GM19099 (cell line): ENCODE results near the gene SNTA1.

Experiments
- POLR2A ChIP-seq: IDR thresholded peaks from 3 replicates; pipeline ENCODE4 v1.6.1; 2011; ENCODE audit warnings: low read depth; ENCODE audit not compliant: insufficient read length; ENCODE audit errors: extremely low read depth

The SNTA1 gene

DNA sequence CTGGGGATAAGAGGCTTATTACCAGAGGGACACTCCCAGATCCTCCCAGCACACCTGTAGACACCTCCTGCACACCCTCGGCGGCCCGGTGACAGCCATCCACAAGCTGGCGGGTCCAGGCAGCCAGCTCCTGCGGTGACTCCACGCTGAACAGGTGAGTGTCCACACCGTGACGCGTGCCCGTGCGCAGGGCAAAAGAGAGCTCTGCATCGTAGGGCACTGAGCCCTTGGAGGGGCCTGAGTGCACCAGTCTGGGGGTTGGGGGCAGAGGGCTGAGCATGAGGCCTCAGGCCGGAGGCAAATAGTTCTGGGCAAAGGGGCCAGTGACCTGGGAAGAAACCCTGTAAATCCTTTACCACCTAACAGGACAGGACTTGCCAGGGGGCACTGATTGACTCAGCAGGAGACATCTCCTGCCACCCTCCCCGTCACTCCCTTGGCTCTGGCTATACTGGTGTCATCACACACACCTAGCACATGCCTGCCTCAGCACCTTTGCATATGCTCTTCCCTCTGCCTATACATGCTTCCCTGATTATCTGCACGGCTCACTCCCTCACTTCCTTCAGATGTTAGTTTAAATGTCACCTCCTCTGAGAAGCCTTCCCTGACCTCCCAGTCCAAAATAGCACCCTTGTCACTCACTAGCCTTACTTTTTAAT lies 33.4 kb downstream of the SNTA1 start:
- TF ChIP-seq POLR2A = no peak

DNA sequence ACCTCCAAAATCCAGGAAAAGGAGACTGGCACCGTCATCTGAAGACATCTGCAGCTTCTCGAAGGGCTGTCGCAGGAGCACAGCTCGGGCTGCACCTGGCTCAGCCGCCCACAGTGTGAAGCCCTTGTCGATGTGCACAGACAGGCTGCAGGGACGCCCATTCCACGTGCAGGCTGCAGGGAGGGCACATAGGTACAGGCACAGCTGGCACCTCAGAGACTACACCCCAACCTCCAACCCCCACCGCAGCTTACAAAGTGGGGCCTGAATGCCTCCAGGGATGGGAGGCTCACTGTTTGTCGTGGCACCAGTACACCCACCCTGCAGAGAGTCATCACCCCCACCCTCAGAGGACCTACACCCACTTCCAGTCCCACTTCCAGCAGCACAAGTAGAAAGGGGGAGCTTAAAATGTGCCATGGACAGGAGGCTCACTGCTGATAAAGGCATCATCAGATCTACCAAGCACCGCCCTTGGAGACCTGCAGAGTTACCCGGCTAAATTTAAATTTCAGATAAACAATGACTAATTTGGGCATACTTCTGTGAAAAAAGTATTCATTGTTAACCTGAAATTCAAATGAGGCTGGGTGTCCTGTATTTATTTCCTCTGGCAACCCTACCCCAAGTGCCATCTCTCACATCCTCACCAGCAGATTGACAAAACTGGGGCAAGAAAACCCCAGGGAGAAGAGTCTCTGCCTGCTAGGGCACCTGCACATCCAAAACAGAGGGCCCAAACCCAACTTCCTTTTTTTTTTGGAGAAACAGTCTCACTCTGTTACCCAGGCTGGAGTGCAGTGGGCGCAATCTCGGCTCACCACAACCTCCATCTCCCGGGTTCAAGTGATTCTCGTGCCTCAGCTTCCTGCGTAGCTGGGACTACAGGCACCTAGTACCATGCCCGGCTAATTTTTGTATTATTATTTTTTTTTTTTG lies 34.6 kb downstream of the SNTA1 start:
- TF ChIP-seq POLR2A = no peak

DNA sequence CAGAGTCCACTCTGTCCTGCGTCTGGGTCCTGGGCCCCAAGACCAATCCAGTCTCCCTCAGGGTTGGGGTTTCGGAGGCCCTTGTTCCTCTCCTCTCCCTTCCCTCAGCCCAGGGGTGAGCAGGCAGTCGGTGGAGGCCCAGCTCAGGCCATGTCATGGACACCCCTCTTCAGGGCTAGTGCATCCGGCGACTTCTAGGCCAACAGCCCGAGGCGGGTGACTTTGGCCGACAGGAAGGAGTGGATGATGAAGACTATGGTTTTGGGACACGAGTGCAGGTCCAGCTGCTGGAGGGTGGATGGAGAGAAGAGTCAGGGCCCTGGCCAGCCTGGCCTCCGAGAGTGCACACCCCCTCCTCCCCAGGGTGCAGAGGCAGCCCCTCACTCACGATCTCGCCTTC lies 35.2 kb downstream of the SNTA1 start:
- no peak for TF ChIP-seq POLR2A

DNA sequence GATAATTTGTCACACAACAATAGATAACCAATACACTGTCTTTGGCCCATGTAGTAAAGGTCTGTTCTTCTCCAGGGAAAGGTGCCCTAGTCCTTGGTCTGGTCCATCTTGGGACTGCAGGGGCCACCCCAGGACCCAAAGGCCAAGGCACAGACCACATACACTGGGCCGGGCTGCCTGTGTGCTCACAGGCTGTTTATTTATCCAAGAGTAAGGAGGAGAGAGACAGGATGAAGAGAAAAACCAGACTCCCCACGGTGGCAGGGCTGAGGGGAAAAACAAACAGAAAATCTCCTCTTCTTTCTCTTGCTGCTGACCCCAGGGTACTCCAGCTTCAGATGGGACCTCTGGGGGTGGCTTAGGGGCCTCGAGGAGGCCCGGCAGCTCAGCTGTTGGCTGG lies 35.8 kb downstream of the SNTA1 start:
- TF ChIP-seq POLR2A = no peak

DNA sequence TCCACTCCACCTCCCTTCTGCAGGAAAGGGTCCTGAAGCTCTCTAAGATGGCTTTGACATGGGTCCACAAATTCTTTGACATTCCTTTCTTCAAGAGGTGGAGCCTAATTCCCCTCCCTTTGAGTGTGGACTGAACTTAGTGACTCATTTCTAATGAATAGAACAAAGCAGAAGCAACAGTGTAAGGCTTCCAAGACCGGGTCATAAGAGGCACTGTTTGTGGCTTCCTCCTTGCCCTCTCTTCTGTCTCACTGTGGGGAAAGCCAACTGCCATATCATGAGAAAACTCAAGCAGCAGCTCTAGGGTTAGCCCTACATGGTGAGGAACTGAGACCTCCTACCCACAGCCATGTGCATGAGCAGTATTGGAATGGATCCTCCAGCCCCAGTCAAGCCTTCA lies 36.3 kb downstream of the SNTA1 start:
- no peak for TF ChIP-seq POLR2A

DNA sequence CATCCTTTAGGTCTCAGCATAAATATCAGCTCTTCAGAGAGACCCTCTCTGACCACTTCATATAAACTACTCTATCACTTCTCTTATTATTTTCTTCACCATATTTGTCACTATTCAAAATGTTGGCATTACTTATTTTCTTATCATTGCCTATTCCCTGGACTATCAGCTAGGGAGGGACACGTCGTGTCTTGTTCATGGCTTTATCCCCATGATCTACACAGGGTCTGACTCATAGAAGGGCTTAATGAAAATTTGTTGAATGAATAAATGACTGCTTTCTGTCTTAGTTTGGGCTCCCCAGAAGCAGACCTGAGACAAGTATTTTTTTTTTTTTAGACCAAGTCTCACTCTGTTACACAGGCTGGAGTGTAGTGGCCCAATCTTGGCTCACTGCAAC lies 39.3 kb downstream of the SNTA1 start:
- no peak for TF ChIP-seq POLR2A

DNA sequence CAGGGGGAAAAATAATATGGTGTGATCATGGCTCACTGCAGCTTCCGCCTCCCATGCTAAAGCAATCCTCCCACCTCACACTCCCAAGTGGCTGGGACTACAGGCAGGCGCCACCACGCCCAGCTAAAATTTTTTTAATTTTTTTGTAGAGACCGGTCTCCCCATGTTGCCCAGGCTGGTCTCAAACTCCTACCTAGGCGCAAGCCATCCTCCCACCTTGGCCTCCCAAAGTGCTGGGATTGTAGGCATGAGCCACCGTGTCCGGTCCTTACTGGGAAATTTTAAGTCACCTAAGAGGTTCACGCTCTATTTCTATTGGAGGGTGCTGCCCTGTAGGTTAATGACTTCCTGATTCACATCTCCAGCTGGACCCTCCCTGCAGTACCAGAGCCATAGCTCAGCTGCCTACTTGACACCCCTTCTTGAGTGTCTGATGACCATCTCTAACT lies 41.6 kb downstream of the SNTA1 start:
- no peak for TF ChIP-seq POLR2A

DNA sequence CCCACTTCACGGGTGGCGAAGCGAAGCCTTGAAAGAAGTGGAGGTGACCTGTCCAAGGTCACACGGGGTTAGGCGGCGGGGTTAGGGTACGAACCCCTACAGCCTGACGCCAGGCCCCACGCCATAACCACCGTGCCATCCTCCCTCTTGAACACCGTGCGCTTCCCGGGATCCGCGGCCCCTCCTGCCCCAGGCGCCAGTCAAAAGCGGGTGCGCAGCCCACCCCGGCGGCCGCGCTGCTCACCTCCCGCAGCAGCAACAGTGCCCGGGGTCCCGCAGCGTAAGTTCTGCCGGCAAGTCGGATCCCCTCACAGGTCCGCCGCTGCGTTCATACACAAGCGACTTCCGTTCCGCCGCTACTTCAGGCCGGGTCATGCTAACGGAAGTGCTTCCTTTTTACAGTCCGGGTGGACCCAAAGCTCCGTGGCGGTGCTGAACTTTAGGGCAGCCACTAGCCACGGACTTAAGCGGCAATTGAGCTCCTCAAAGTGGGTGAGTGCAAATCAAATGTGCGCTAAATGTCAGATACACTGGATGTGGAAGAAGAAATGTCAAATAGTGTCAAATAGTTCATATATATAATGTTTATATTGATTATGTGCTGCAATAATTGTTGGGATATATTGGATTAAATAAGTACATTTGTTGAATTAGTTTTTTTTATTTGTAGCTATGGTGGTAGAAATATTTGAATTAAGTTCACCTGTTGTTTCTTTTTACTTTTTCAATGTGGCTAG lies 42.2 kb downstream of the SNTA1 start, which contains the start of gene CDK5RAP1:
Gene CDK5RAP1, minus strand, starts transcription at position 336 of the 737 bp plus-strand sequence. CDS start 4,455 bp downstream, outside the sequence.
- peak; percentile 86 for TF ChIP-seq POLR2A

DNA sequence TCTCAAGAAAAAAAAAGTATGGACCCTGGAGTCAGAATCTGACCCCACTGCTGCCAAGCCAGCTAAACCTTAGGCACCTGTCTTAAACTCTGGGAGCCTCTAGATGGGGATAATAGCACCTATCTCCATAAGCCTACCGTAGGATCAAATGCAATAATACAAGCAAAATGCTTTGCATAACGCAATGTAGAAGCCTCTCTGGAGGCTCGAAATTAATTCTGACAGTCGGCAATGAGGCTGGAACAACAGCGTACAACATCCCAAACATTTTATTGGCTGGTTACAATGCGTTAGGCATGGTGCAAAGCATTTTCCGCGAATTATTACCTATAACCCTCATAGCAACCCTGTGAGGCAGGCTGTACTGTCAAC lies 42.8 kb downstream of the SNTA1 start:
- no peak for TF ChIP-seq POLR2A

DNA sequence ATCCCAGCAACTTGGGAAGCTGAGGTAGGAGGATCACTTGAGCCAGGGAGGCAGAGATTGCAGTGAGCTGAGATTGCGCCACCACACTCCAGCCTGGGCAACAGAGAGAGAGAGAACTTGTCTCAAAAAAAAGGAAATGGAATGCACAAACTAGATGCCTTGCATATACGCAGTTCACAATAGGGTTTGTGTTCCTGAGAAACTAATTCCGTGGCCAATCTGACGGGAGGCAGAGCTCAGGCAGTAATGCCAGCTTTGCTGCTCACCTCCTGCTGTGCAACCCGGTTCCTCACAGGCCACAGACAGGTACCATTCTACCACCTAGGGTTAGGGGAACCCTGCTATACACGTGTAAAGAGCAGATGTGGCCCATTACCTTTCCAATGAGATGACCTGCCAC lies 43.6 kb downstream of the SNTA1 start:
- no peak for TF ChIP-seq POLR2A

DNA sequence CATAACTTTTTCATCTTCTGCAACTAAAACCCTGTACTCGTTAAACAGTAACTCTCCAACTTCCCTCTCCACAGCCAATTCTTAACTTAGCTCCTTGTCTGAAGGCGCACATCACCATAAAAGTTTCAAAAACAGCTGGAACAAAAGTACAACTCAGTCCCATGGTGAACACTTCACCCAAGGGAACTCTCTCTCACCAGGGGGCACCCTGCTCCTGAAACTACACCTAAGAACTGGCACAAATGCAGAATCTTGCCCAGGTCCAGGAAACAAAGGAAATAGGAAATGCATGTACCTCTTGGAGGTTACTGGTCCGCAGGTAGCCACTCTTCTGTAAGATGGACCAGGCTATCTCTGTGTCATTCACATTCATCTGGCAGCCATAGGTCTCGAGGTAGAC lies 48.8 kb downstream of the SNTA1 start:
- no peak for TF ChIP-seq POLR2A

DNA sequence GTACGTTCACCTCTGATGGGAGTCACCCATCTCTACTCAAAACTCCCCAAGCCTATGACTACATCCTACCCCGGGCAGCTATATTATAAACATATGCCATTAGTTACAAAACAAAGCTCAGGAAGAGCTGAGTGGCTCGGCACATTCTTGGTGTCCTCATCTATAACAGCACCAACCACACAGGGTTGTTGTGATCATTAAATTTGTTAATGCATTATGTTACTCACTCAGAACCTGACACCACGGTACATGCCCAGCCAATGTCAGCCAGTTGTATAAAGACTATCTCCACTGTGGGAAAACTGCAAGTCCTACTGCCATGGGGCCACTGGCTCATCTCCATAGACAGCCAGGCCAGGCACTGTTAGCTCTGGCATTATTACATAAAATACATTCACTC lies 50.0 kb downstream of the SNTA1 start:
- no peak for TF ChIP-seq POLR2A

DNA sequence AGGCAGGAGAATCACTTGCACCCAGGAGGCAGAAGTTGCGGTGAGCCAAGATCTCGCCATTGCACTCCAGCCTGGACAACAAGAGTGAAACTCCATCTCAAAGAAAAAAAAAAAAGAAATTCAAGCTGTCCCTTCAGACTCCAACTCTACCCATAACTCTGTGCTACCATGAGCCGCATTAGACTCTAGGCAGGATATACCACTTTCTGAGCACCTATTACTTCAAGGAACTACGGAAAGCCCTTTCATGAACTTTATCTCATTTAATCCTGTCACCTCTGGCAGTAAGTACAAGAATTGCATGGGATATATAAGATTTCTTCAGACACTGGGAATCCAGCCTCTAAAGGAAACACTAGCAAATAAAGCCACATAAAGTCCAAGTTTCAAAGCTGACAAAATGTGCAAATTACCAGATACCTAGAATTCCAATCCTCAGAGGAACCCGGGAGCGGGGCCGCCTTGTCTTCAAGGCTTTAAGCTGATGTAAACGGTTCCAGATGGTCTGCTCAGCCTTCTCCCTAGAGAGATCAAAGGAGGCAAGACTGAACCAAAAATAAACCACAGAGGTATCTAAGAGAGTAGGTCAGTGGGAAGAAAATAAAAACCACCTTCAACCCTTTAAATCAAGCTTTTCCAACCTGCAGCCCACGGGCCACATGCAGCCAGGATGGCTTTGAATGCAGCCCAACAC lies 51.7 kb downstream of the SNTA1 start:
- TF ChIP-seq POLR2A = no peak

DNA sequence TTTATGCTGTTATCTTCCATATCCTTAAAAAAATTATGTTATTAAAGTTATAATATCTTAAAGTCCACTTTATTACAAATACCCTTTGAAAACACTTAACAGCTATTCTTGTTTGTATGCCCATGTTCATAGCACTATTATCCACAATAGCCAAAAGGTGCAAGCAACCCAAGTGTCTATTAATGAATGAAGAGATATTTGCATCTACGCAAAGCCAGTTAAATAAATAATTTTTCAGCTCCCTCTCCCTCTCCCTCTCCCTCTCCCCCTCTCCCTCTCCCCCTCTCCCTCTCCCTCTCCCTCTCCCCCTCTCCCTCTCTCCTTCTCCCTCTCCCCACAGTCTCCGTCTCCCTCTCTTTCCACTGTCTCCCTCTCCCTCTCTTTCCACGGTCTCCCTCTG lies 55.3 kb downstream of the SNTA1 start:
- no peak for TF ChIP-seq POLR2A

DNA sequence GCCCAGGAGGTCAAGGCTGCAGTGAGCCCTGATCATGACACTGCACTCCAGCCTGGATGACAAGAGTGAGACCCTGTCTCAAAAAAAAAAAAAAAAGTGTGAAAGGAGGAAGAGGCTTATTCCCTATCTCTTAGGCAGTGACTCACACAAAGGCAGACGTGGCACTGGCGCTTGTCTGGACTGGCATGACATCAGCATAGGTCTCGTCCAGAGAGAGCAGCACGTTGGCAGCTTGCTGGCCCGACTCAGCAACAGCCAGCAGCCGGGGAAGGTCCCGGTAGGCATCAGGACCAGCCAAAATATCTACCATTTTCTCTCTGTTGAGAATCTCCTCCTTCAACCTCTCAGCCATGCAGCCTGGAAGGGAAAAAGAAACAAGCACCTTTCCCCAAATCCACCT lies 56.4 kb downstream of the SNTA1 start:
- no peak for TF ChIP-seq POLR2A
